NCI-H2107 (cell line): Measurements from ENCODE around the gene TMEM80.

Source experiments
- DNase-seq: peaks from one replicate; lab custom pipeline; 2025; lab: John Stamatoyannopoulos, UW

Gene TMEM80

DNA sequence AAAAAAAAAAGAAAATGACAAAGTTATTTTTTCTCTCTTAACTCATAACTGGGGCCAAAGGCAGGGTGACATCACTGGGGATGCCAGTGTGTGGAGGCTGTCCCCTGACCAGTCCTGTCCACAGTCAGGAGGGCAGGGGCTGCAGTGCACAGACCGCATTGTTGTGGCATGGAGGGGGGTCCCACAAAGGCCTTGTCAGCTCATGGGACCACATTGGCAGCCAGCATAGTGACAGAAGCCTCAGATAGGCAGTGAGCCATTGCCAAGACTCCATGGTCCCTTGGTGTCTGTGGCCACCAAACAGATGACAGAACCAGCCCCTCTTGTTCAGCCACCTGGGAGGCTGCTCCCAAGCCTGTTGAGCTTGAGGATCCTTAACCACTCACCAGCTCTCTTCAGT lies 4.1 kb downstream of the TMEM80 start:
- DNase-seq: no peak

DNA sequence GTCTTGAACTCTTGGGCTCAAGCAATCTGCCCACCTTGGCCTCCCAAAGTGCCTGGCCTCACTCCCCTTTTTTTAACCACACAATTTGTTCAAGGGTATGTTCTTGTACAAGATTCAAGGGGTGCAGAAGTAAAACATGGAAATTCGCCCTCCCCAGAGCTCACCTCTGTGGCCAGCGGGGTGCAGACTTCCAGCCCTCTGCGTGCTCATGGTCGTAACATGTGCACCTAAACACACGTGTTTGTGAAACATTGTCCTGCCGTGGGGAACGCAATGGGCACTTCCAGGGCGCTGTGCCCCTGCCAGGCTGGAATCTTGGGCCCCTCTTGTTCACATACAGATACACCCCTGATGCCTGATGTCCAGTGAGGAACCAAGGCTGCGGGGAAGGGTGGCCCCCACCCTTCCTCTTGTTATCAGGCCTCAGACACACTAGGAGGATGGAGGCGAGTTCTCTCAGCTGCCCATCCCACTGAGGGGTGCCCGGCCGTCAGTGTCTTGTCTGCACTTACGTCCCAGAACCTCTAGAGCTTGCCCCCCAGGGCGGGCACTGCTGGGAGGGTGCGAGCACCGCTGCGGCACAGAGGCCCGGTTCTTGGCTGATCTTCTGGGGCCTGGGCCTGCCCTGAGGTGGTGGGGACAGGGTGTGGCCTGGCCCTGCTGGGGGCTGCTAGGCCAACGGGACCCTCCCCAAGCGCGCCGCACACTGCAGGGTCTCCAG lies 6.3 kb downstream of the TMEM80 start:
- no peak for DNase-seq

- no peak for DNase-seq
Observed at GRCh38 chr11:702462-703461, 7.1 kb downstream of the TMEM80 start.

DNA sequence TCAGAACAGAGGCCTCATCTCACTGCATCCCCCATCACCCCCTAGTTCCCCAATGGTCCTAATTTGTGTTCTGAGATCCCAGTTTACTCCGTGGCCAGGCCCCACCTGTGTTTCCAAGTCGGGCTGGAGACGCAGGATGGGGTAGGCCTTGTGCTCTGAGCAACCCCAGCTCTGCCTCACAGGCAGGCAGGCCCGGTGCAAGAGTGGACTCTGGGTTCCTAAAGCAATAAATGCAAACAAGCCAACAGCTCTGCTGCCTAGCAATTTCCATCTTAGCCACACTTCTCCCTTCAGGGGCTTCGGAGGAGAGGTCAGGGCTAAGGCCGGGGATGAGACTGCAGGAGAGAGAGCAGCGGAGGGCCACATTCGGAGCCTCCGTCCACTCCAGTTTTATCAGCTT lies 7.9 kb downstream of the TMEM80 start:
- DNase-seq: no peak

DNA sequence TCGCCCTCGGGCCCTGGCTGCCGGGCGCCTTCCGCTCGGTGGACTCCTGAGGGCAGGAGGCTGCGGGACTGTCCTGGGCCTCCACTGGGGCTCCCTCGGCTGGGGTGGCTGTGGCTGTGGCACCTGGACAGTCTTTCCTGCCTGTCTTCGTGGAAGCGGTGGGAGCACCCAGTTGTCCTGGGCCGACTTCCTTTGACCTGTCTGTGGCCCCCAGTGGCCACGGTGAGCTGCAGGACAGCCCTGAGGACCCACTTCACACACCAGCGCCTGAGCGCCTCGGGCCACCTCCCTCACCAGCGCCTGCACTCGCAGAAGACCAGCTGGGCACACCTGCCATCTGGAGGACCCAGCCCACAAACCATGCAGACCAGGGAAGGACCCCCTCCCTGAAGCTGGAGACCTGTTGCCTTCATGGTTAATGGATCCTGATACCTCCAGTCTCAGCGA lies 8.6 kb downstream of the TMEM80 start:
- no peak for DNase-seq

DNA sequence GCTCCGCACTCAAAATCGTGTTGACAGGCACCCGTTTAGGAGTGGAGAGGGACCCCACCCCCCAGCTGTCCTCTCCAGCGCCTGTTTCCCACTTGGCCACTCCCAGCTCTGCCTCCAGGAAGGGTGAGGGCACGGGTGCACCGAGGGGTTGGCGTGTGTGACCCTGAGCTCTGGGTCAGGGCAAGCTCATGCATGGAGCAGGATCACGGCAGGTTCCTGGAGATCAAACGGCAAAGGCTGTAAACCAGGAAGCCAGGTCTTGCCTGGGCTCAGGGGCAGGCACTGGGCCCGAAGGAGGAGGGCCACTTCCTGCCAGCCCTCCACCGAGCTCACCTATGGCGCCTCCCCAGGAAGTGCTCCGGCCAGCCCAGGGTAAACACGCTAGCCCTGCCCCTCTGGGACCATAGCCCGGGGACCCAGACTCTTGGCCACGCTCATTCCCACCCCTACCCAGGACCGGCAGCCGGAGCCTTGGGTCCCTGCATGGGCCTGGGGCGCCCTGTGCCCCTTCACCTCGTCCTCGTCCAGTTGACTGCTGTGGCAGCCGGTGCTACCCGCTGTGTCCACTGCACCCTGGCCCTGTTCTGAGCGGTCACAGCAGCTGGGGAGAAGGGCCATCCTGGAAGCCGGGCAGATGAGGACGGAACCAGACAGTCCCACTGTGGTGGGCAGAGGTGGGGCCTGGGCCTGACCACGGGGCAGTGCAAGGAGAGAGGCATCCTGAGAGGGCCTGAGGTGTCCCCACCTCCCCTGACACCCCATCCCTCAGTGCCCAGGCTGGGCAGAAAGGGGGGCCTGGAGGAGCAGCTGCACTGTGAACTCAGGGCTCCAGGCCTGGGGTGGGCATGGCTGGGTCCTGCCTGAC lies 9.4 kb downstream of the TMEM80 start:
- DNase-seq: no peak

DNA sequence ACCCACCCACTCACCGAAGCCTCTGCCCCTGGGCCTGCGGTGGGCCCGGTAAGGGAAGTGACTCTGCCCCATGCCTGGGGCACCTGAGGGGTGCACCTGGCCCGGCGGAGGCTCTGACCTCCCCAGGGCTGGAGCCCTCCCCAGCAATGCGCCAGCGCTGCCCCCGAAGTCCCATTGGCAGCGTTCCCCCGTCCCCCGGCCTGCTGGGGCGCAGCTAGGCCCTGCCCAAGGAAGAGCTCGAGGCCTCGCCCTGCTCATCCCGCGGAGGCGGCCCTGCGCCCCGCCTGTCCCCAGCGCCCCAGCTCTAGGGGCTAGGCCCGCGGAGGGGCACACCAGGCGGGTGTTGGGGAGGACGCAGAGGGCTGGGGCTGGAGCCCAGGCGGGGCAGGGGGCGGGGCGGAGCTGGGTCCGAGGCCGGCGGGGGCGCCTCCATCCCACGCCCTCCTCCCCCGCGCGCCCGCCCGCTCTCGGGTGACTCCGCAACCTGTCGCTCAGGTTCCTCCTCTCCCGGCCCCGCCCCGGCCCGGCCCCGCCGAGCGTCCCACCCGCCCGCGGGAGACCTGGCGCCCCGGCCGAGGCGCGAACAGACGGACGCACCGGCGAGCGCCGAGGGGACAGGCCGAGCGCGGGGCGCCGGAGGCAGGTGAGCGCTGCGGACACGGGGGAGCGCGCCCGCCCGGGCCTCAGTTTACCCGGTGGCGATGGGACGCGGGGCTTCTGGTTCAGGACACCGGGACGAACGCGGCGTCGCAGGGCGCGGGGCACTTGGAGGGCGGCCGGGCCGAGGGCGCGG lies 10.2 kb downstream of the TMEM80 start, which contains the start of gene EPS8L2:
EPS8L2 (plus strand) TSS at position 586 of the 793 bp plus-strand sequence. CDS start 3,177 bp downstream, outside the sequence.
- DNase-seq: no peak

DNA sequence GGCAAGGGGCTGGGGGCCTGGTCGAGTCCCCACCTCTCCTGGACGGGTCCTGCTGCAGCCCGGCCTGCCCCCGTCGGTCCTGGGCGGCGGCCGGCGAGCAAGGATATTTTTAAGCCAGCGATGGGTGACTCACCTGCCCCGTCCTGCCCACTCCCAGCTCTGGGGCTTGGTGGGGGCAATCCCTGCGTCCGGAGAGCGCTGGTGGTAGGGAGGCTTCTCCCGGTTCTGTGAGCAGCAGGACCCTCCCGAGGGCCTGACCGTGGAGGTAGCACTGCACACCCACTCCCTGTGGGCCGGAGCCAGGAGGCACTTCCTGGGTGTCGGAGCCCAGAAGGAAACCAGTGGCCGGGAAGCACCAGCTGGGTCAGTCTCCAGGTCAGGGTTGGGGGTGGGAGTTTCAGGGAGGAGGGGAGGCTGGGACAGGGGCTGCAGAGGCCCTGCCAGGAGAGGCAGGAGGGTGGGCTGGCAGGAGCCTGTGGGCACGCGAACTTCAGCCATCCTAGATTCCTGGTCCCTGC lies 10.9 kb downstream of the TMEM80 start:
- no peak for DNase-seq

GRCh38 chr11:706957-707816 lies 11.6 kb downstream of the TMEM80 start:
- DNase-seq: no peak

DNA sequence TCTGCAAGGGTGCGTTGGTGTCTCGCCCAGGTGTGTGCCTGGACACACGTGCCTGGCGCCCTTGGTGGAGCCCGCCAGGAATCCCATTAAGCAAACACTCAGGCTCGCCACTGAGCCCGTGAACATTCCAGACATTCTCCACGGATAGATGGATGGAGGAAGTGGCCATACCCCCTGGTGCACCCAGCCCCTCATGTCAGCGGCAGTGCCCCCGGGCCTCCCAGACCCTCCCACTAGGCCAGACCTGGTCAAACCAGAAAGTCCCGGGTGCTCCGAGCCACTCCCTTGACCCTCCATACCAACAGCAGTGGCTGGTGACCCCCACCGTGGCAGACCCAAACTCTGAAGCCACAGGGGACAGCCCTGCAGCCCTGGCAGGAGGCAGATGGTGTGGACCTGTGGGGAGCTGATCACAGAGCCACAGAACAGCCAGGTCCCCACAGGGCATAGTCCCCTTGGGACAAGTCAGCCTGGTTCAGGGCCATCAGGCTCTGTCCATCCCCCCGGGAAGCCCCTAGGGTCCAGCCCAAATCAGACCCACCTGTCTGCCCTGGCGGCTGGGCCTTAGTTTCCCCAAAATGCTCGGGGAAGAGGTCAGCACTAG lies 12.3 kb downstream of the TMEM80 start:
- no peak for DNase-seq

DNA sequence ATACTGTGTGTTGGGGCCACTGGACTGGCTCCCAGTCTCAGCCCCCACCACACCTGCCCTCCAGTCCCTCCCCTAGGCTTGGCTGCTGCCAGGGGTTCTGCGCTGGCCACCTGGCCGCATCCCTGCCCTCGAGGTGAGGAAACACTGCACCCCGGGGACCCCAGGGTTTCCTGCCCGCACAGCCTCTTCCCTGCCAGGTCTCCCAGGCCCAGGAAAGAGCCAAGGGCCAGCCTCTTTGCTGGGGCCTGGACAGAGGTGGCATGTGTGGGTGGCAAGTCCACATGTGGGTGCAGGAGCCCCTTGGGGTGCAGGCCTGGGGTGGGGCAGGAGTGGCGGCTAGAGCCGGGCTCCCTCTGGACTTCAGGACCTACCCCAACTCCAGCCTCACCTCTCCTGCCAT lies 12.9 kb downstream of the TMEM80 start:
- no peak for DNase-seq

DNA sequence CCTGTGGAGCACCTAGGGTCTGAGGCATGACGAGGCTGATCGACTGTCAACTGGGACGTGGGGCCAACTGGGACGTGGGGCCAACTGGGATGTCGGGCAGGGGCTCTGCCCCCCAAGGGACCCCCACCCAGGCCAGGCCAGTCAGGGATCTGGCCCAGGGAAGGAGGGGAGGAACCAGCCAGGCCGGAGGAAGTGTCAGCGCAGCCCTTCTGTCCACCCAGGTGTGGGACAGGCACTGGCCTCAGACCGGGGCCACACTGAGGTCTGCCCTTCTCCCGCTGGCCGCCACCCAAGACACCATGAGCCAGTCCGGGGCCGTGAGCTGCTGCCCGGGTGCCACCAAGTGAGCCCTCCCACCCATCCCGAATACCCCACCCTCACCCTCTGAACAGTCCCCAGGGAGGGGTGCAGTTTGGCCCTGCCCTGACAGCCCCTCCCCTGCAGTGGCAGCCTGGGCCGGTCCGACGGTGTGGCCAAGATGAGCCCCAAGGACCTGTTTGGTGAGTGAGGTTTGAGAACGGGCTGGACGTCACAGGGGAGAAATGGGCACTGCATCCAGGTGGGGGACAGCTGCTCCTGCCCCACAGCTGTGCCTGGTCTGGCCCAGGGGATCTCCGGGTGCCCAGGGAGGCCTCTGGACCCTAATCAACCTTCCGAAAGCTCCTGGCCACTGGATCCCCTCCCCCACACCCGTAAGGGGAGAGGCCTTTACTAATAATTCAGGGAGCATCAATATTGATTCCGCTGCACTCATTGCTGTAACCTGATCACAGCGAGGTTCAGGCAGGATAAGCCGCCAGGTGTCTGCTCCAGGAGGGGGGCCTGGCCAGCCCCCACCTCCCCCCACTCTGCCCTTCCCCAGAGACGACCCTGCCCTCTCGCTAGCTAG lies 13.7 kb downstream of the TMEM80 start:
- no peak for DNase-seq

GRCh38 chr11:714436-714835 lies 18.8 kb downstream of the TMEM80 start:
- no peak for DNase-seq

DNA sequence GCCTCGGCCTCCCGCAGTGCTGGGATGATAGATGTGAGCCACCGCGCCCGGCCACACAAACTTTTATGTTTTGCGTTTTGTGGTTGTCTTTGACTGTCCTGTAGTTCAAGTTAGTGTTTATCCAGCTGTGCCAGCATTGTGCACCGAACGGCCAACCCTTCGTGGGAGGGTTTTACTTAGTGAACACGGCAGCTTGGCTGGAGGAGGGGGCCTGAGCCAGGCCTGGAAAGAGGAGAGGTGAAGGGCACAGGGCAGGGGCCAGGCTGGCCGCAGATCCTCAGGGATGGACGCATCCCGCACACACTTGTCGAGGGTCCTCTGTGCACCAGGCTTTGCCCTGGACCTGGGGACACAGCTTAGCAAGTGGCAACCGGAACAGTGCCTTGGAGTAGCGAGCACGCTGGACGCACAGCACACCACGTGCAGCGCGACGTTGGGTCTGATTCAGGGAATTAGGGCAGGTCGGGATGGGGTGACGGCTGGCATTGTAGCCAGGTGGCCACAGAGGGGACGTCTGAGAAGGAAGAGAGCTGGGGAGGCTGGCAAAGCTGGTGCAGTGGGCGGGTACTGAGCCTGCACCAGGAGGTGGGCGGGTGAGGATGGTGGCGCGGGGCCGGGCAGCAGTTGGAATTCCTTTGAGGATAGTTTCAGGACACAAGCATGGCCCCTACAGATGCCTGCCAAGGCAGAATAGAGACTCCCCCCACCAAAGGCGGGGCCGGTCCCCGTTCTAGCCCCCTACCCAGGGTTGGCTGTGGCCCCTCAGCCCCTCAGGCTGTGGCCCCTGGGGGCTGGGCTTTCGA lies 23.8 kb downstream of the TMEM80 start:
- no peak for DNase-seq

GRCh38 chr11:720017-720641 lies 24.5 kb downstream of the TMEM80 start:
- DNase-seq: no peak

DNA sequence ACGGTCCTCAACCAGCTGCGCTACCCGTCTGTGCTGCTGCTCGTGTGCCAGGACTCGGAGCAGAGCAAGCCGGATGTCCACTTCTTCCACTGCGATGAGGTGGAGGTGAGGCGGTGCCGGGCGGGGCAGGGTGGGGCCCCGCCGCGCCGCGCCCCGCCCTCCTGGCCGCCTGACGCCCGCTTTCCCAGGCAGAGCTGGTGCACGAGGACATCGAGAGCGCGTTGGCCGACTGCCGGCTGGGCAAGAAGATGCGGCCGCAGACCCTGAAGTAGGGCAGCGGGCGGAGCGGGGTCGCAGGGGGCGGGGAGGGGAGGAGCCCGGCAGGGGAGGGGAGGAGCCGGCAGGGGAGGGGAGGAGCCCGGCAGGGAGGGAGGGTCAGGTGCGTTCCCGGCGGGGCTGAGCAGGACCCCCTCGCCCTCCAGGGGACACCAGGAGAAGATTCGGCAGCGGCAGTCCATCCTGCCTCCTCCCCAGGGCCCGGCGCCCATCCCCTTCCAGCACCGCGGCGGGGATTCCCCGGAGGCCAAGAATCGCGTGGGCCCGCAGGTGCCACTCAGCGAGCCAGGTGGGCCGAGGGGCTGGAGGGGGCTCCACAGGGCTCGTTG lies 25.1 kb downstream of the TMEM80 start:
- no peak for DNase-seq
